Measurements from ENCODE around the gene PCDH20. TPM values are rescaled to one million over a fixed set of nuclear protein-coding genes. Genes with fewer than 3 reads are reported as not detected.
"Not testable (repeated sequence)": the region's sequence is repeated elsewhere in the genome, so short reads cannot be mapped to it uniquely, and the experiment has no call there.

The PCDH20 gene
- total RNA-seq, 6 experiments from 2014 or later: not detected

GRCh38 chr13:61383111-61383510 is 32.5 kb downstream of the PCDH20 start:
- H3K36me3 Mint-ChIP-seq (ENCODE audit: low read depth): no peaks in the 10 kb centered on the region
- no peak for TF ChIP-seq CTCF (IDR thresholded peaks at IDR 0.05)
- DNase-seq: no peak
- H3K9me3 Mint-ChIP-seq: peaks cover 14% of the 10 kb centered on the region
- H3K4me1 Mint-ChIP-seq (ENCODE audit: low read depth): no peaks in the 10 kb centered on the region
- no peaks in the 10 kb centered on the region for H3K27me3 Mint-ChIP-seq (ENCODE audit: insufficient read depth)
- H3K4me3 Mint-ChIP-seq: no peak overlapping the region
- H3K27ac Mint-ChIP-seq: no peak overlapping the region

DNA sequence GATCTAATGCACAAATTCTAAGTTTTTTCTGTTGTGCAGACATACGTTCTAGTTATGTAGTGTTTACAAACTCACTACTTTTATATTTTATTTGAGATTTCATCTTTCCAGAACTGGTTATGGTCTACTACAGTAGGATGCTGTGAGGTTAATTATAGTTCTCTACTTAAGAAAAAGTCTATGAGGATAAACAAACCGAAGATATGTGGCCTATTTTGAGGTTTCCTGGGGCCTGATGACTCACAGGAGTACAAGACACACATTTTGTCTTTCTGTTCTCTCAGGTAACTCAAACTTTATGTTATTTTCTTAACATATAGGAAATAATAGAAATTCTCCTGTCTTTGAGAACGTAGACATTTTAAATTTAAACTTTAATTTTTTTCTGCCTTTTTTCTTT is 45.1 kb downstream of the PCDH20 start:
- Mint-ChIP-seq H3K4me1 (ENCODE audit: low read depth) (no peaks in the 10 kb centered on the region), H3K27ac (no peak overlapping the region), H3K27me3 (ENCODE audit: insufficient read depth) (no peaks in the 10 kb centered on the region), H3K4me3 (no peak overlapping the region), H3K36me3 (ENCODE audit: low read depth) (no peaks in the 10 kb centered on the region), H3K9me3 (peaks cover 34% of the 10 kb centered on the region)
- DNase-seq: no peak
- no peak for TF ChIP-seq CTCF (IDR thresholded peaks at IDR 0.05)

GRCh38 chr13:61364690-61365089 is 51.0 kb downstream of the PCDH20 start:
- H3K9me3 Mint-ChIP-seq: peaks cover 31% of the 10 kb centered on the region
- H3K36me3 Mint-ChIP-seq (ENCODE audit: low read depth); H3K4me1 Mint-ChIP-seq (ENCODE audit: low read depth); H3K27me3 Mint-ChIP-seq (ENCODE audit: insufficient read depth); DNase-seq; H3K27ac Mint-ChIP-seq; H3K4me3 Mint-ChIP-seq: not testable (repeated sequence)

DNA sequence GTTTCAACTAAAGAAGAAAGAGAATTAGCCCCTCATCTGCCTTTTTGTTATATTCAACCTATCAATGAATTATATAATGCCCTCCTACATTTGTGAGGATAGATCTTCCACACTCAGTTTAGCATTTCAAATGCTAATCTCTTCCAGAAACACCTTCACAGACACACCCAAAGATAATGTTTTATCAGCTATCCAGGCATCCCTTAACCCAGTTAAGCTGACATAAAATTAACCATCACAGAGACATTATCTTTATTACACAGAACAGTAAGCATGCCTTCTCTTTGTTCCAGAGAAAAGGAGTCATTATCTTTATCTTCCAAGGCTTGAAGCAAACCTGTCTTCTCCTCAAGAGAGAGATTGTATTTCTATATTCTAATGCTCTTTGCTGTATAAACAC is 53.1 kb downstream of the PCDH20 start:
- TF ChIP-seq CTCF (IDR thresholded peaks at IDR 0.05): no peak
- no peak for DNase-seq
- H3K4me1 Mint-ChIP-seq (ENCODE audit: low read depth): no peaks in the 10 kb centered on the region
- H3K27me3 Mint-ChIP-seq (ENCODE audit: insufficient read depth): no peaks in the 10 kb centered on the region
- no peak overlapping the region for H3K4me3 Mint-ChIP-seq
- H3K36me3 Mint-ChIP-seq (ENCODE audit: low read depth): no peaks in the 10 kb centered on the region
- H3K27ac Mint-ChIP-seq: no peak overlapping the region
- peaks cover 33% of the 10 kb centered on the region for H3K9me3 Mint-ChIP-seq

All from HFFc6 (cell line).